IMR-90 (cell line): ENCODE results near the gene DNM3.

ENCODE experiments used
- POLR2A ChIP-seq: IDR thresholded peaks from 2 replicates; pipeline ENCODE4 v1.6.1; 2012; ENCODE audit warnings: mild to moderate bottlenecking, low read depth, low read length
- TF ChIP-seq, protein P1 (sequence below): conservative IDR thresholded peaks from 2 replicates; pipeline ENCODE4 v1.5.1; 2012; ENCODE audit warnings: mild to moderate bottlenecking, low read depth, low read length, improper control_type of control experiment

DNA sequence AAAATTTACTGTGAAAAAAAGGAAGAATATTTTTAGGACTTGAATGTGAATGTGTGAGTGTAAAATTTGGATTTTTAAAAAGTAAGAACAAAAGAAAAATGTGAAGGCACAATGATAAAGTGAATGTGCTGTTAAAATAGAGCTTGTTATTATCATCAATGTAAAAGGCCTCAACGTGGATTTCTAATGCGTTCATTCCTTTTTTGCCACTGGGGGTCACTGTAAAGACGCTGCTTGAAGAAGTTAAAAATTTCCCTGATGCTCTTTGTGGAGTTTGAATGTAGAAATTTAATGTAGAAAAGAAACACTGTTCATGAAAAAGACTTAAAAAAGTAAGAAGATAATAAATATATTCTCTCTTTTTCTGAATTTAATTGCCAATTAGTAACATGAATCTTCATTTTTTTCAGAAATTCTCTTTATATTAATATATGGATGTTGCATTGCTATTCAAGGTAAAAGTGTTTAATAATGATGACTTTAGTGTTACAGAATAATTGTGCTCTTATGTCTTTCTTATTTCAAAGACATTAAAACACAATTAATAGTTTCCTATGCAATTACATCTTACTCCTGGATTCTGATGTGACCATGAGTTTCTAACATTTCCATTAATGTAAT, 161.5 kb downstream of the DNM3 start:
- no peak for TF ChIP-seq POLR2A
- TF ChIP-seq, protein P1, sequence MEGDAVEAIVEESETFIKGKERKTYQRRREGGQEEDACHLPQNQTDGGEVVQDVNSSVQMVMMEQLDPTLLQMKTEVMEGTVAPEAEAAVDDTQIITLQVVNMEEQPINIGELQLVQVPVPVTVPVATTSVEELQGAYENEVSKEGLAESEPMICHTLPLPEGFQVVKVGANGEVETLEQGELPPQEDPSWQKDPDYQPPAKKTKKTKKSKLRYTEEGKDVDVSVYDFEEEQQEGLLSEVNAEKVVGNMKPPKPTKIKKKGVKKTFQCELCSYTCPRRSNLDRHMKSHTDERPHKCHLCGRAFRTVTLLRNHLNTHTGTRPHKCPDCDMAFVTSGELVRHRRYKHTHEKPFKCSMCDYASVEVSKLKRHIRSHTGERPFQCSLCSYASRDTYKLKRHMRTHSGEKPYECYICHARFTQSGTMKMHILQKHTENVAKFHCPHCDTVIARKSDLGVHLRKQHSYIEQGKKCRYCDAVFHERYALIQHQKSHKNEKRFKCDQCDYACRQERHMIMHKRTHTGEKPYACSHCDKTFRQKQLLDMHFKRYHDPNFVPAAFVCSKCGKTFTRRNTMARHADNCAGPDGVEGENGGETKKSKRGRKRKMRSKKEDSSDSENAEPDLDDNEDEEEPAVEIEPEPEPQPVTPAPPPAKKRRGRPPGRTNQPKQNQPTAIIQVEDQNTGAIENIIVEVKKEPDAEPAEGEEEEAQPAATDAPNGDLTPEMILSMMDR, result peak; percentile 92
